Fibroblast of skin of left quadriceps (primary cell): Measurements from ENCODE around the gene SOX2.

Experiments
- DNase-seq, 2 experiments: peaks; one replicate each; pipeline ENCODE4 v3.0.0-alpha.2; 2013; ENCODE audit warnings: low read depth in 2 of 2

SOX2 gene

DNA sequence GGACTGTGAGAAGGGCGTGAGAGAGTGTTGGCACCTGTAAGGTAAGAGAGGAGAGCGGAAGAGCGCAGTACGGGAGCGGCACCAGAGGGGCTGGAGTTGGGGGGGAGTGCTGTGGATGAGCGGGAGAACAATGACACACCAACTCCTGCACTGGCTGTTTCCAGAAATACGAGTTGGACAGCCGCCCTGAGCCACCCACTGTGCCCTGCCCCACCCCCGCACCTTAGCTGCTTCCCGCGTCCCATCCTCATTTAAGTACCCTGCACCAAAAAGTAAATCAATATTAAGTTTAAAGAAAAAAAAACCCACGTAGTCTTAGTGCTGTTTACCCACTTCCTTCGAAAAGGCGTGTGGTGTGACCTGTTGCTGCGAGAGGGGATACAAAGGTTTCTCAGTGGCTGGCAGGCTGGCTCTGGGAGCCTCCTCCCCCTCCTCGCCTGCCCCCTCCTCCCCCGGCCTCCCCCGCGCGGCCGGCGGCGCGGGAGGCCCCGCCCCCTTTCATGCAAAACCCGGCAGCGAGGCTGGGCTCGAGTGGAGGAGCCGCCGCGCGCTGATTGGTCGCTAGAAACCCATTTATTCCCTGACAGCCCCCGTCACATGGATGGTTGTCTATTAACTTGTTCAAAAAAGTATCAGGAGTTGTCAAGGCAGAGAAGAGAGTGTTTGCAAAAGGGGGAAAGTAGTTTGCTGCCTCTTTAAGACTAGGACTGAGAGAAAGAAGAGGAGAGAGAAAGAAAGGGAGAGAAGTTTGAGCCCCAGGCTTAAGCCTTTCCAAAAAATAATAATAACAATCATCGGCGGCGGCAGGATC lies at the start of gene SOX2:
SOX2 (plus strand) TSS at position 601 of the 811 bp plus-strand sequence. CDS start 436 bp downstream, outside the sequence.
- DNase-seq = no peak

DNA sequence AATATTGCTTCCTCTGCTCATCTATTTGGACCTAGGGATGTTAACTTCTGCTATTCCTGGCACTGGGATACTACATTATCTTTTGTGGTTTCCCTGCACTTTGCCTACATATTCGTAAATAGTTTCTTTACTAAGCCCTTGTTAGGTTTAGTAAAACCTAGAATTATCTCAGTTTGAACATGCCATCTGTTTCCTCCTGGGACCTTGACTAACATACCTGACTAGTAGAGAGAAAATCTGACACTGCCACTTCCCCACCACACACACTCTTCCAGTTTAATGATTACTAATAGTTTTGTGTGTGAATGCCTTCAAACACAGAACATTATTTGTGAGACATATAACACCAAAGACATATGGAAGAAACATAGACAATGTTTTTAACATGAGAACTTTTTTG lies 28.2 kb upstream of the SOX2 start:
- DNase-seq = no peak

DNA sequence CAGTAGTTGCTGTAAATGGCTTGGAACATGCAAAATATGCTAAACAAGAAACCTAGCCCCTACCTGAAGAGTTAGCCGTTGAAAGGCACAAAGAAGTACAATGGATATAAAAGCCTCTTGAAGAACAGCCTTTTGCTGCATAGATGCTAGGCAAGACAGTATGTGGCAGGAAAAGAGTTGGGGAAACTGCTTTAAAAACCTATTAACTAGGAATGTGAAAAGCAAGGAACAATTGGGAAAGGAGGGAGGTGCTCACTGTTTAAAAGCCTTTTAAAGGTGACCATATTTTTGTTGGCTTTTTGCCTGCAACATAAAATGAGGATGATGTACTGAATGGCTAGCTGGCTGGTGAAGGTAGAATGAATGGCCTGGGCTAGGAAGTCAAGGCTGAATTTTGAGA lies 24.5 kb upstream of the SOX2 start:
- DNase-seq = no peak

DNA sequence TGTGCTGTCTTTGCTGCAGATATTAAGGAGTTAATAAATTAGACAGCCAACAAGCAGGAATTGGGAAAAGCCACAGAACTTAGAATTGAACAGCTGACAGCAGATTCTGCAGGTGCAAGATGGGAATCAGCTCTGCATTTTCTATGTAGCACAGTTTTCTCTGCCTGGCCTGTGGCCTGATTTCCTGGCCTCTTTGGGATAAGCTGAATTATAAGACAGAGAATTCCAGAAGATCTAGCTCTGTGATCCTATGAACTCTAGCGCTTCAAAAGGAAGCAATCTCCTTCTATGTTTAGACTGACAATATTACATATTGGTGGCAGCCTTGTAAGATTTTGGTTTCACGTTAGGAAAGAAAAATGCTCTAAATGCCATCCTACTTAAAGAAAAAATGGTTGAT lies 24.0 kb upstream of the SOX2 start:
- DNase-seq = no peak

DNA sequence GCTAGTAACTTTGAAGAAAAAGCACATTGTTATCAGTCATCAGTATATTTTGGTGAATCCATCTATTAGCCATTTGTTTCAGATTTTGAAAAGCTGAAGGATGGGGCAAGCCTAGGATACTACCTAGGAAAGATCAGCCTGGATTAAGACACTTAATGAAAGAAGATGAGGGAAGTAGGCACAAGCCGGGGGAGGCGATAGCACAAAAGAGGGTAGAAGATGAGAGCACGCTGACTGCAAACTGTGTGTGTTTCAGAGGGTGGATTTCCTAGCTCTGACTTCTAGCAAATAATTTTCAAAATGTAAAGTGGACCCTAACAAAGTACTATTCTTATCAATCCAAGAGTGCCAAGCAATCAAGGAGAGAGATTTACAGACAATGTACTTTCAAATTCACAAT lies 22.2 kb upstream of the SOX2 start:
- DNase-seq = no peak

DNA sequence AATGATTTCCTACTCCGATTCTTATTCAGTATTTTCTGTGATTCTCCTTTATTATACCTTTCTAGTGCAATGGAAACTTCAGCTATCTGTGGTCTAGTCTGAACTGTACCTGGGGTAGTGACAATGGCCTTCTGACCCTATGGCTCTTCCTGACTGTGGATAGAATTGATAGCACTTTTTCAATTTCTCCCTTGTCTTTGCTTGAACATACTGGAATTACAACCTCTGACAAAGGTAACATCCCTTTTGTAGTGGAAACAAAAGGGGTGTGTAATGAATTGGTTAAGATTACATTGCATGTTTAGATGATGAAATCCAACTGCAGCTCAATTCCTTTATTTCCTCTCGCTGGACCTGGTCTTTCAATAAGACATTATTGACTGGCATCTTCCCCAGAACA lies 21.0 kb upstream of the SOX2 start:
- DNase-seq = no peak

DNA sequence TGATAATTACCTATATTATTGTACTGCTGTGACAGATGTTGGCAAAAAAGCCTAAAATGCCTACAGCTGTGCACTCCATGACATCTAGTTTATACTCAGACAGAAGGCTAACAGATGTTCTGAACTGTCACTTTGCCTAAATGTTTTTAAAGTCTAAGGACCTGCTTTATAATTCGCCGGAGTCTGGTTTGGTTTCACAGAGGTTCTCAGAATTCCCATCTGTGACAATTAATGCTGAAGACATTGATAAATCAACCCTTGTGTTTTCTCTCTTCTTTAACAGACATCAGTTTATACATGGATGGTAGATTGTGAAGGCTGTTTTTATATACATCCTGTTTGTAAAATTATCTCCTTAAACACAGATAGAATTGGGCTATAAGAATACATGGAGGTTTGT lies 19.8 kb upstream of the SOX2 start:
- no peak for DNase-seq

DNA sequence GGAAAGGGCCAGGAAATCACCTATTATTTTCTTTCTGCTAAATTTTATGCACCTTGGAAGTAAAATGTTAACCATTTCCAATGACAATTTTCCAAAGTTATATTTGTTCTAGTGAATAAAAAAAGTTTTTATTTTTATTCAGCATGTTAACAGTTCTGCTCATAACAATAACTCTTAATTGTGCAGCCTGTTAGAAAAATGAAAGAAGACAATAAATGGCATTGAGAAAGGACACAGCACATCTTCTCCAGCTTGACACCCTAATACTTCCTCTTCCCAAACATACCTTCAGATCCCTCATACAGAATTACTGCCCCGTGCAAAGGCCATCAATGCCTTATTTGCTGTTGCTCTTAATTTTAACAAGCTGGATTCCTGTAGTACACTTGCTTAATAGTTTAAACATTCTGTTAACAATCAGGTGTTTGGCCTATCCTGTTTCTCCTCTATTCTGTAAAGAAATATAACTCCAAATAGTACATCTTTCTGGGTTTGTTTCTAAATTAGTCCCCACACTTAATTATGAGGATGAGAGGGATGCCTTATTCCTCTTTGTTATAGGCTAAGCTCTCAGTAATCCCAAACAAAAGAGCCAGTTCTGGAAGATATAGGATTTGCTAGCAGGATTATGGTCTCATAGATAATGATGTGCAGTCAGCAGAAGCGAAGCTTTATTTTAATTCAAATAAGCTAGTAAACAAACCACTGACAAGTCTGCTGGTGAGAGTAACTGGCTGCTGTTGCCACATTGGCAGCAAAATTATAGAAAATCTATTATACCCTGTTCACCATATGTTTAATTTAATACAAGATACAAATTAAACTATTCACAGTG lies 19.2 kb upstream of the SOX2 start:
- no peak for DNase-seq

DNA sequence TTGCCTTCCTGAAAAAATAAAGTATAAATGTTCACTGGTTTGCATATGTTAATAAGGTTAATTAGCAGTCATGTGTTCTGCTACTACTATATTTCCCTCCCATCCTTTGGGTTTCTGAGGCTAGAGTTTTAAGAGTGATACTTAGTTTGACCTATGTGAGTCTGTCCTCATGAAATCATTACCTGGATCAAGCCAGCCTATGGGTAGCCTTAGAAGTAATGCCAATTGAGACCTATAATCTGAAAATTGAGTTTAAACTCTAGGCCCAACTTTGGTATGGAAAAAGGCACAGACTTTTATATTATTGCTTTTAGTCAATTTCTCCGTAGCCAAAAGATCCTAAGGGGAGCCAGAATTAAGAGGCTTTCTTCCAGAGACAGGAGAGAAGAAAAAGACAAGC lies 18.4 kb upstream of the SOX2 start:
- no peak for DNase-seq

DNA sequence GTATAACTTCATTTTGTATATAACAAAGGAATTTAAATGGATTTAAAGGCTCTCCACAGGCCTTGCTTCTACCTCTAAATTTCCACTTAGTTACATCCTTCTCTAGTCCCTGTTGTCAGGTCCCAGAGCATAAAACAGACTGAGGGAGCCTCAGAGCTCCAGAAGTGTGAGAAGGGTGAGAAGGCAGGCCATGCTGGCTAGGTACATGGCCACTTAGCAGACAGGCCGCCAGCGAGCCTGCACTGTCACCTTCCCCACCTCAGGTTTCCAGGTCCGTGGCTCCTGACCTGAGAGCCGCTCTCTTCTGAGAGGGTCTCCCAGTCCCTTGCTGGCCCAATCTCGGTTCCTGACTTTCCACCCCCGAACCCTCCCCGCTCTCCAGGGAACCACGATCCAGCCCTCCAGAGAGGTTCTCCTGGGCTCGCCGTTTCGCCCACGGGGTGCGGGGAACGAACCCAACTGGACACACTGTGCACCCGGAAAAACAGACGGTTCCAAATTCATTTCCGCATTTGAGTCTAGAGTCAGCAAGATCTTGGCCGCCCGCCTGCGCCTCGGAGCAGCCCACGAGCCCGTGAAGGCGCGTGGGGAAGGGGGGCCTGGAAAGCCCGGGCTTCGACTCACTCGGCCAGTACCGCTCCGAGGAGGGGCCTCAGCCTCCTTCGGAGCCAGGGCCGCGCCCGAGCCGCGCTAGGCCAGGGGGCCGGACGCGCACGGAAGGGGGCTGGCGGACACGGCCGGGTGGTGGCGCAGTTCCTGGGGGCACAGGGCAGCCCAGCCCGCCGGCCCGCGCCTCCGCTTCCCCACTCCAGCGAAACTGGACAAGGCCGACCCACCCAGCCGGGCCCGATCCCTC lies 16.7 kb upstream of the SOX2 start:
- DNase-seq = no peak

DNA sequence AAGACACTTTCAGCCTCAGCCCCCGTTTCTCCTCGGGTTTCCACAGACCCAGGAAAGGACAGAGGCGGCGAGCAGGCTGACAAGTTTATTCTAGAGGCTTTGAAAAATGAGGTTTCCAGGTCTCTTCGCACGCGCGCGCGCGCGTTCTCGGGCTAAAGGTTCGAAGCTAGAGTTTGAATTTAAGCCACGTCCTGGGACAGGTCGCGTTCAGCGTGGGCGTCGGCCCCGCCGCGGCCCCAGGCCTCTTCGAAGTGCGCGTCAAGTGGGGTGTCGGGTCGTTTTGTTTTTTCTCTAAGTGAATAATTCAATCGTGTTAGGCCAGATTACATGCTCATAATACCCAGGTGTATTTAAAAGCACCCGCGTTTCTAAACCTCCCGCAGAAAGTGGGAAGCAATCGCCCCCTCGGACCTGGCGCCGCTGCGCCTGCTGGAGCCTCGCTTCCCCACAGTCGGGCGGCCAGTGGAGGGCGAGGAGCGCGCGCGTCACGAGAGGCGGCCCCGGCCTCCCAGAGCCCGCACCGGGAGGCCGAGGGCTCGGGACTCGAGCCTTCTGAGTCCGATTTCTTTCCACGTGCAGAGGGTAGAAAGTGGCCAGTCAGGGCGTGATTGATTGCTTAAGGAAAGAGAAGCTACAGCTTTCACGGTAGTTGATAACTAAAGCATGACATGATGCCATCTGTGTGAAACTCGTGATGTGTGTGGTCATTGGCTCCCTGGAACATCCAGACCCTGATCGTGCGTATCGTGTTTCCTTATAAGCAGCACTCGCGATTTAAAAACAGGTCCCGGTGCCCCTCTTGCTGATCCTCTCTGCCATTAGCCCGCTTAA lies 15.8 kb upstream of the SOX2 start:
- no peak for DNase-seq

DNA sequence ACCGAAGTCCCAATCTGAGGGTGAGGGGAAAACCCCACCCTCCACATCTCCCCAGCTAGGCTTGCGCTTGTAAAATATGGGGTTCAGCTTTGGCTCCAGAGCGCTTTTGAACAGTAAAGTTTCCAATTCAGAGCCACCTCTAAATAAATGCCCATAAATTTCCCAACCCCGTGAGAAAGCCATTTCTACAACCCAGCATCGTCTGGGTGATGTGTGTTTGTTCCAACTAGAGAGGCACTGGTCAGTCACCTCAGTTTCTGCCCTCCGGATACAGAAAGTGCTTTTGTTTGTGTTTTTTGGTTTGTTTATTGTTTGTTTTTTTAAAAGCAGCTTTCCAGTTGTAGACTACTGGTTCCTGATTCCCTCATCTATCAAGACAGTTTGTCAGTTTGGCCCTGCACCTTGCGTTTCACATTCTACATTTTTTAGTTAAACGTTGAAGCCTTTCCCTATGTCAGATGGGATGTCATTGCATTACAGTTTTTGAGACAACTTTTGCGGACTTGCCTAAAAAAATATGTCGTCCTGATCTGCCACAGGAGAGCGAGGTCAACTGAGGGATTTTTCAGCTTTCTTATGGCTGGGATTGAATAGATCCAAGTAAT lies 15.0 kb upstream of the SOX2 start:
- DNase-seq = no peak

DNA sequence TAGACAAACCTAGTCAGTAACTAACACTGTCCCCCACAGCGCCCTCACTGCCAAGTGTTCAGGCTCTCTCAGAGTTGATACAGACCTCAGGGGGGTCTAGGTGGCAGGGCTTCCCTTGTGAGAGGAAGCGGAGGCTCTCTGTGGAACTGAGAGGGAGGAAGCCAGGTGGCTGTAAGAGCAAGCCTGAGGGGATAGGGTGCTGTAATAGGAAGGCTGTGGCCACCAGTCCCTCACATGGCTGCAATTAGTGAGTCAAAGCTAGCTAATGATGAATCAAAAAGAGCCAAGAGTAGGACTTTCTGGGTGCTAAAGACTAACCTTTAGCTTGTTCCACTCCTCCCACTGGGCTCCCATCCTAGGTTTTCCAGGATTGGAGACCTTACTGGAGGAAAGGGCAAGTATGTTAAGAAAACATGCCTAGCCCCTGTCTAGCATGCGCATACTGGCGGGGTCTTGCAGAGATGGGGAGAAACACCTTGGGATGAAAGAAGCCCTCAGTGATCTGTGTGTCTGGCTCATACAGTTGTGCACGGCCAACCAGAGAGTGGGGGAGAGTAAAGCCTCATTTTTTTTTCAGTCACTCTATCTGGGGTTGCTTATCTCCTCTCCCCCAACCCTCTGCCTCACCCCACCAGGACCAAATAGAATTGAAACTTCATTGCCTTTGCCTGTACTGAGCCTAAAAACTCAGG lies 13.3 kb upstream of the SOX2 start:
- no peak for DNase-seq

DNA sequence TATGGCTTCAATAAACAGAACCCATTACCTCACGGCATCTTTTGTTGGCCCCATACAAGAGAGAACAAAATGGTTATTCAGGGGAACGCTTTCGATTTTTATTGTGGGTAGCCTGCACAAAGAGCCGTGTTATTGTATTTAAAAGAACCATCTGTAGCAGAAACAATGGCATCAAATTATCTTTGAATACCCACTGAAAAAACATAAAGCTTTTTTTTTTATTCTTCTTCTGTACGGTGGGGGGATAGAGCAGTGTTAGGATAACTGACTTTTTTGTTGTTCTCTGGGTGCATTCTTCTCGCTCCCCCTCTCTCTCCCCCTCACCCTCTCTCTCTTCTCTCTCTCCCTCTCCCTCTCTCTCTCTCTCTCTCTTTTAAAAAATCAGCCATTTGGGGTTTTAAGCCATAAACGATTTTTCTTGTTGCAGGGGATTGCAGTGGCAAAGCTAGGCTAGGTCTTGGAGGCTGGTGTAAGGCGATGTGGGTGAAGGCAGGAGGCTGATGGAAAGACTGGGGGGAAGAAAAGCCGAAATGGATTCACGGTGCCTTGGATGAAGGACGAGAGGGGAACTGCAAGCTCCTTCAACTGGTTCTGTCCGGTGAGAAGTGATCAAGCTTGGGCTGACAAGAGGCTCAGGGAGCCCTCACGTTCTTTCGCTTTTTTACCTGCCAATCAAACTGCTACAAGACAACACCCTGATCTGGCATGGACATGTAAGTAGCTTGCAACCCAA lies 12.4 kb upstream of the SOX2 start:
- no peak for DNase-seq

DNA sequence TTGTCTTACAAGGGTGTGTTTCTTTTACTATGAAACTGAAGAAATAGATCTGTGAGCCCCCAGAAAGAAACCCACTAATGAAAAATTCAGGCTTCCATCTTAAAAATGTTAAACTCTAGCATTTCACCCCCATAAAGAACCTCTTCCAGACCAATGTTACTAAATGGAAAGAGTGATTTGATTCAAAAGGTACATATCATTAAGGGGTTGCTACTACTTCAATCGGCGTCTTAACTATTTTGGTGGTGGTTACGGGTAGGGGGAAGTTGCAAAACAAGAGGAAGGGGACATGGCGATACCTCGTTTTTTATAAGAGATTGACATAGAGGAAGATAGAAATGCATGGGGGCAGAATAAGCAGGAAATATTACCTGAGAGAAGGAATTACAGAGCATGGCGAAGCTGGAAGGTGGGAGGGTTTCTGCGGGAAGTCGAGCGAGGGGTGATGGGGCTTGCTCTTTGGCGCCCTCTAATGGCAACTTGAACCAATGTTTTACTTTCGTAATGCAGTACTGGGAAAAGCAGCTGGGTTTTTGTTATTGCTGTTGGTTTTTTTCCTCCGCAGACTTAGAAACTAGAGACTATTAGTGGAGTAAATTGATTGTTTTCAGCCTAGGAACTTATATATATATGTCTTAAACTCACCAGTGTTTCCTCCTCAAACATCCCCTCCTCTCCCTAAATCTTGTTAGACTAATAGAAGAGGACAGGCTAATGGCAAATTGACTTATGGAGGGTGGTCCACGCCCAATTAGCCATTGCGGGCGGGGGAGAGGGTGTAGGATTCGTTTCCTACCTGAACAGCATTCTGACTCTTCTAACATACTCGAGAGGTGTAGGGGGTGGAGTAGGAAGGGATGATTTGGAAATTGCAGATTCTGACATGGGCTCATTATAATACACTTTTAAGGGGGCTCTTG lies 11.3 kb upstream of the SOX2 start:
- peak; percentile 48 to 50 for DNase-seq

DNA sequence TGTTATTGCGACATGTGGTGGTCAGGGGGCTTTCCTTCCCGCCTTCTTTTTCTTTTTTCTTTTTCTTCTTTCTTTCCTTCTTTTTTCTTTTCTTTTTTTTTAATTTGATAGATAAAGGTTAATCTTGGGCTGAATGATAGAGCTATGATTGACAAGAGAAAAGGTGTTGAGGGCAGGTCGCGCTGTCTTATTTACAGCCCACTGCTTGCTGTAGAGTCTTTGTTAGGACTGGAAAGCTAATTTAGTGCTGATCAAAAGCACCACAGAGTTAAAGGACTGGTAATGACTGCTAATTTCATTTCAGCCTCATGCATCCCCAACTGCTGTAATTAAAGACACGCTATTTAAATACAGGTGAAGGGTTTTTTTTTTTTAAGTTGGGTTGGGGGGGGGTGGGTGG lies 10.6 kb upstream of the SOX2 start:
- no peak for DNase-seq

DNA sequence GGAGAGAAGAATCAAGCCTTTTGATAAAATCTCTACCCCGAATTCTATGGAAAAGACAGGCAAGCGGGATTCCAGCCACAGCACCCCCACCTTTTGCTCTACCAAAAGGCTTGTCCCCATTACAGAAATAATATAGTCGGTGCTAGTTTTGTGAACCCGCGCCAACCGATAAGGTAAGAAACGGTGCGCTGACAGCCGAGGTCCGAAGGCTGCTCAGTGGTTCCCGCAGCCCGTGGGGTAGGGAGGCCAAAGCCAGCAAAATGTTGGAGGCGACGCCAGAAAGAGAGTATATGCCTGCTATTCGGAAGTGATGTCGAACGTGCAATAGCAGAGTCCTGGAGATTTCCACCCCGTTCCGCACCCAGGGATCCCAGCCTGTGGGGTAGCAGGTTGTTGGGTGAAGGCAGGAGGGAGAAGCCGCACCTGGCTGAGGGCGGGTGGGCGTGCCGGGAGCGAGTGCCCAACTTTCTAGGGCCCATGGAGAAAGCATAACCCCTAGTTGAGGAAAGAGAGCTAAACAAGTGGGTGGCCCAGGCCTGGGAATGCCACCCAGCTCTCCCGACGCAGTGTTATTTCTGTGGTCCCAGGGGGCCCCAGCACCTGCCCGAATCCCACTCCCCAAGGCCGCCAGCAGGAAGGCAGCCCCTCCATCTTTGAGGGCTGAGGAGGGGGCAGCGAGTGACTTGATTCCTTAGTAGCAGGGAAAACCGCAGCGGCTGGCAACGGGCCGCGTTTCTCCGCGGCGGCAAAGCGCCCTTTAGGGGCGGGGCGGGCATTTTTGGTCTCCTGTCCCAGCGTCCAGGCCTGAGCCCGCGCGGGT lies 7.9 kb upstream of the SOX2 start:
- DNase-seq = no peak
